Measurements from ENCODE around the gene EVX1. TPM values are rescaled to one million over a fixed set of nuclear protein-coding genes. Genes with fewer than 3 reads are reported as not detected.

Gene EVX1
- total and polyA plus RNA-seq, 2 of the 13 experiments (the other 11 are each of a cell fraction or from before 2014, with no cell fraction given) = not detected

DNA sequence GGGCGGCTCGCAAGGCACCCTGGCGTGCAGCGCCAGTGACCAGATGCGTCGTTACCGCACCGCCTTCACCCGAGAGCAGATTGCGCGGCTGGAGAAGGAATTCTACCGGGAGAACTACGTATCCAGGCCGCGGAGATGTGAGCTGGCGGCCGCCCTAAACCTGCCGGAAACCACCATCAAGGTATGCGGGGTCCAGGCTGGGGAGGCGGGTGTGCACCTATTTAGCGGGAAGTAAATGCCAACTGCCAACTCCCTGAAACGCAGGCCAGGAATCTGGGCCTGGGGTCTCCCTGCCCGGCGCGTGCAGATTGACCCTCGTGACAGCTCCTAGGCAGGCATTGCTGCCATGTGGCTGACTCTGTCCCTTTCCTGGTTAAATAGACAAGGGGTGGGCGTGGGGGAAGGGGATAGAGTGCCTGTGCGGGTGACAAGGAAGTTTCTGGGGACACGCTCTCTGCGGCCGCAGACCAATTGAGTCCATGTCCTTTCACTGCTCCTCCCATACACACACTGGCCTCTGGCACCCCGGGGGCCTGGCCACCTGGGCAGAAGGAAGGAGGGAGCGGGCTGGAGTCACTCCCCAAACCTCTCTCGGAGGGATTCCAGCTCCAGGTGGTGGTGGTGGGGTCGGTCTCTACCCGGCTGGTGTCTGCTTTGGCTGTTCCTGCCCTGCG is 2.7 kb downstream of the EVX1 start:
- Histone ChIP-seq H3K4me3 (replicated peaks in 1 of 3; ENCODE audit: insufficient read depth in 1 of 3, low read depth in 2 of 3, low read length in 3 of 3) (no peak overlapping the region), H4K20me1 (ENCODE audit: insufficient read depth, low read length) (no peaks in the 10 kb centered on the region), H3K27ac (ENCODE audit: extremely low read length, insufficient read depth, low read length) (no peak overlapping the region), H3K27me3 (ENCODE audit: control insufficient read depth in 1 of 2, insufficient read depth in 2 of 2, low read length in 2 of 2) (peaks cover 13 to 86% of the 10 kb centered on the region in 2 experiments; a peak in 4 of 5 replicates), H3K4me1 (ENCODE audit: insufficient read depth, low read length) (no peaks in the 10 kb centered on the region), H3K9ac (ENCODE audit: insufficient read depth, low read depth, low read length) (no peak overlapping the region), H3K79me2 (ENCODE audit: insufficient read depth, low read length) (no peaks in the 10 kb centered on the region), H3K9me3 (ENCODE audit: low read length) (no peaks in the 10 kb centered on the region), H3K36me3 (replicated peaks in 1 of 2; ENCODE audit: control insufficient read depth in 1 of 2, insufficient read depth in 2 of 2, low read length in 2 of 2) (no peaks in the 10 kb centered on the region), H3K4me2 (ENCODE audit: low read depth, low read length) (no peak overlapping the region), H2AFZ (ENCODE audit: low read length) (no peak overlapping the region)
- CTCF ChIA-PET (ENCODE audit: low intra/inter-chr PET ratio, low total read pairs) = no interaction called here
- WGBS (ENCODE audit: low lambda C conversion rate) = 84% methylated on average over 25 of the region's 37 CpGs
- ATAC-seq = no peak
- intact Hi-C loops (cut with micrococcal nuclease; ENCODE audit: unreplicated experiment) = no loop called here
- TF ChIP-seq DR1 (CRISPR knock-in tag; IDR thresholded peaks at IDR 0.05) = no peak
- TF ChIP-seq MEIS1 (CRISPR knock-in tag; IDR thresholded peaks at IDR 0.05; ENCODE audit: borderline replicate concordance) = no peak
- TF ChIP-seq, protein P1, sequence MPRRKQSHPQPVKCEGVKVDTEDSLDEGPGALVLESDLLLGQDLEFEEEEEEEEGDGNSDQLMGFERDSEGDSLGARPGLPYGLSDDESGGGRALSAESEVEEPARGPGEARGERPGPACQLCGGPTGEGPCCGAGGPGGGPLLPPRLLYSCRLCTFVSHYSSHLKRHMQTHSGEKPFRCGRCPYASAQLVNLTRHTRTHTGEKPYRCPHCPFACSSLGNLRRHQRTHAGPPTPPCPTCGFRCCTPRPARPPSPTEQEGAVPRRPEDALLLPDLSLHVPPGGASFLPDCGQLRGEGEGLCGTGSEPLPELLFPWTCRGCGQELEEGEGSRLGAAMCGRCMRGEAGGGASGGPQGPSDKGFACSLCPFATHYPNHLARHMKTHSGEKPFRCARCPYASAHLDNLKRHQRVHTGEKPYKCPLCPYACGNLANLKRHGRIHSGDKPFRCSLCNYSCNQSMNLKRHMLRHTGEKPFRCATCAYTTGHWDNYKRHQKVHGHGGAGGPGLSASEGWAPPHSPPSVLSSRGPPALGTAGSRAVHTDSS (CRISPR knock-in tag; conservative IDR thresholded peaks at IDR 0.05) = no peak
- no peak for TF ChIP-seq ZNF251 (CRISPR knock-in tag; IDR thresholded peaks at IDR 0.05)
- TF ChIP-seq PHF21A (CRISPR knock-in tag; IDR thresholded peaks at IDR 0.05) = no peak
- TF ChIP-seq, protein P2, sequence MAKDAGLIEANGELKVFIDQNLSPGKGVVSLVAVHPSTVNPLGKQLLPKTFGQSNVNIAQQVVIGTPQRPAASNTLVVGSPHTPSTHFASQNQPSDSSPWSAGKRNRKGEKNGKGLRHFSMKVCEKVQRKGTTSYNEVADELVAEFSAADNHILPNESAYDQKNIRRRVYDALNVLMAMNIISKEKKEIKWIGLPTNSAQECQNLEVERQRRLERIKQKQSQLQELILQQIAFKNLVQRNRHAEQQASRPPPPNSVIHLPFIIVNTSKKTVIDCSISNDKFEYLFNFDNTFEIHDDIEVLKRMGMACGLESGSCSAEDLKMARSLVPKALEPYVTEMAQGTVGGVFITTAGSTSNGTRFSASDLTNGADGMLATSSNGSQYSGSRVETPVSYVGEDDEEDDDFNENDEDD (CRISPR knock-in tag; IDR thresholded peaks at IDR 0.05; ENCODE audit: borderline replicate concordance) = no peak
- no peak for TF ChIP-seq ZNF136 (CRISPR knock-in tag; IDR thresholded peaks at IDR 0.05; ENCODE audit: low read depth)
- TF ChIP-seq, protein P3, sequence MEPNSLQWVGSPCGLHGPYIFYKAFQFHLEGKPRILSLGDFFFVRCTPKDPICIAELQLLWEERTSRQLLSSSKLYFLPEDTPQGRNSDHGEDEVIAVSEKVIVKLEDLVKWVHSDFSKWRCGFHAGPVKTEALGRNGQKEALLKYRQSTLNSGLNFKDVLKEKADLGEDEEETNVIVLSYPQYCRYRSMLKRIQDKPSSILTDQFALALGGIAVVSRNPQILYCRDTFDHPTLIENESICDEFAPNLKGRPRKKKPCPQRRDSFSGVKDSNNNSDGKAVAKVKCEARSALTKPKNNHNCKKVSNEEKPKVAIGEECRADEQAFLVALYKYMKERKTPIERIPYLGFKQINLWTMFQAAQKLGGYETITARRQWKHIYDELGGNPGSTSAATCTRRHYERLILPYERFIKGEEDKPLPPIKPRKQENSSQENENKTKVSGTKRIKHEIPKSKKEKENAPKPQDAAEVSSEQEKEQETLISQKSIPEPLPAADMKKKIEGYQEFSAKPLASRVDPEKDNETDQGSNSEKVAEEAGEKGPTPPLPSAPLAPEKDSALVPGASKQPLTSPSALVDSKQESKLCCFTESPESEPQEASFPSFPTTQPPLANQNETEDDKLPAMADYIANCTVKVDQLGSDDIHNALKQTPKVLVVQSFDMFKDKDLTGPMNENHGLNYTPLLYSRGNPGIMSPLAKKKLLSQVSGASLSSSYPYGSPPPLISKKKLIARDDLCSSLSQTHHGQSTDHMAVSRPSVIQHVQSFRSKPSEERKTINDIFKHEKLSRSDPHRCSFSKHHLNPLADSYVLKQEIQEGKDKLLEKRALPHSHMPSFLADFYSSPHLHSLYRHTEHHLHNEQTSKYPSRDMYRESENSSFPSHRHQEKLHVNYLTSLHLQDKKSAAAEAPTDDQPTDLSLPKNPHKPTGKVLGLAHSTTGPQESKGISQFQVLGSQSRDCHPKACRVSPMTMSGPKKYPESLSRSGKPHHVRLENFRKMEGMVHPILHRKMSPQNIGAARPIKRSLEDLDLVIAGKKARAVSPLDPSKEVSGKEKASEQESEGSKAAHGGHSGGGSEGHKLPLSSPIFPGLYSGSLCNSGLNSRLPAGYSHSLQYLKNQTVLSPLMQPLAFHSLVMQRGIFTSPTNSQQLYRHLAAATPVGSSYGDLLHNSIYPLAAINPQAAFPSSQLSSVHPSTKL (CRISPR knock-in tag; IDR thresholded peaks at IDR 0.05) = no peak
- TF ChIP-seq NFE2L2 (IDR thresholded peaks at IDR 0.05; ENCODE audit: low read length) = no peak
- TF ChIP-seq RXRB (CRISPR knock-in tag; IDR thresholded peaks at IDR 0.05; ENCODE audit: borderline replicate concordance) = no peak
- TF ChIP-seq ZNF207 (IDR thresholded peaks at IDR 0.05; ENCODE audit: borderline replicate concordance) = no peak
- TF ChIP-seq ZNF761 (CRISPR knock-in tag; conservative IDR thresholded peaks at IDR 0.05) = no peak
- TF ChIP-seq, protein P4, sequence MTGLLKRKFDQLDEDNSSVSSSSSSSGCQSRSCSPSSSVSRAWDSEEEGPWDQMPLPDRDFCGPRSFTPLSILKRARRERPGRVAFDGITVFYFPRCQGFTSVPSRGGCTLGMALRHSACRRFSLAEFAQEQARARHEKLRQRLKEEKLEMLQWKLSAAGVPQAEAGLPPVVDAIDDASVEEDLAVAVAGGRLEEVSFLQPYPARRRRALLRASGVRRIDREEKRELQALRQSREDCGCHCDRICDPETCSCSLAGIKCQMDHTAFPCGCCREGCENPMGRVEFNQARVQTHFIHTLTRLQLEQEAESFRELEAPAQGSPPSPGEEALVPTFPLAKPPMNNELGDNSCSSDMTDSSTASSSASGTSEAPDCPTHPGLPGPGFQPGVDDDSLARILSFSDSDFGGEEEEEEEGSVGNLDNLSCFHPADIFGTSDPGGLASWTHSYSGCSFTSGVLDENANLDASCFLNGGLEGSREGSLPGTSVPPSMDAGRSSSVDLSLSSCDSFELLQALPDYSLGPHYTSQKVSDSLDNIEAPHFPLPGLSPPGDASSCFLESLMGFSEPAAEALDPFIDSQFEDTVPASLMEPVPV (CRISPR knock-in tag; IDR thresholded peaks at IDR 0.05) = no peak
- TF ChIP-seq RFX1 (IDR thresholded peaks at IDR 0.05) = no peak
- BruUV-seq (replicated peaks) = no TSS peak
- in situ Hi-C loops (cut with HindIII; ENCODE audit: extremely low pct_ligation_motif_present, low pct_unique_long_range_greater_than_20kb) = no loop called here
- no peak for DNase-seq (ENCODE audit: low spot score)
- FAIRE-seq = no peak
- POLR2A ChIA-PET = no interaction called here
